ENCODE measurements around the gene N4BP2L2.
"Not testable (repeated sequence)": the region's sequence is repeated elsewhere in the genome, so short reads cannot be mapped to it uniquely, and the experiment has no call there.

Gene N4BP2L2

DNA sequence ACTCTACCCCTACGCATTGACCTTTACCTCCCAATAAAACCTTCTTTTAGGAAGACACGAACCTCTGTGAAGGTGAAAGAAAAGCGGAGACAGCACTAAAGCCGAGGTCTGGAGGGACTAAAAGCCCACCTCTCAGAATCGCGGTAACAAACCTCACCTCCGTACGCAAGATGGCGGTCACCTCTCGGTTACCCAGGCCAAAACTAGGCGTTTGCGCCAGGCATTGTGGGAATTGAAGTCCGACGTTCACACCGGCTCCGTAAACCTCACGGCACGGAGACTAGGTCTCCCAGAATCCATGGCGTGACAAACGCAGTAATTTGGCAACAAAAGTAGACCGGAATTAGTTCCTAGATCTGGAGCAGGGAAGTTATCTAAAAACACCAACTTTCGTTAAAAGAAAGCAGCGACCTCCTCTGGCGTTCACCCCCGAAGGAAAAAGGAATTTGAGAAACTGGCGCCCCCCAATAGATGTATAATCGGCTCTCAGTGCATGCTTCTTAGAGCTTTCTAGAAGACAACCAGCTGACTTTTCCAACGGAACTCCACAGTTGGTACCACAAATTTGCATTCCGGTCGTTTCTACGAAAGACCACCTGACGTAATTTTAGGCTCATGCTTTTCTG lies at the start of gene N4BP2L2:
N4BP2L2 (minus strand) TSS at position 175 of the 626 bp plus-strand sequence. CDS start 1,768 bp downstream, outside the sequence.
- DNase-seq (ENCODE audit: low read depth) = peak; percentile 98

DNA sequence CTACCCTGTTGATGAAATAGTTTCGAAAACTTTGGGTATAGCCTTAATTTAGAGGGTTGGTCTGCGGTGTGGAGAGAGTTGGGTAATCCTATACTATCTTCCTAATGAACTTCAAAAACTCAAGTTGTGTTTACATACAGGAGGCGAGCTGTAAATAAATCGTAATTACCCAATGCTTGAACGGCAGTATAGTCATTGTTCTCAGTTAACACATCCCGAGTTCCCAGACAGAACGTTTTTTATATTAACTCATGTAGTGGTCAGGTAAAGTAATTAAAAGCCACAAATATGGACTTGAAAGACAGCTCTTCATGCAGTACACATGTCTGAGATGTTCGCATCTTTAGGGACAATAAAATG lies 49.2 kb upstream of the N4BP2L2 start:
- DNase-seq (ENCODE audit: low read depth) = peak; percentile 46

DNA sequence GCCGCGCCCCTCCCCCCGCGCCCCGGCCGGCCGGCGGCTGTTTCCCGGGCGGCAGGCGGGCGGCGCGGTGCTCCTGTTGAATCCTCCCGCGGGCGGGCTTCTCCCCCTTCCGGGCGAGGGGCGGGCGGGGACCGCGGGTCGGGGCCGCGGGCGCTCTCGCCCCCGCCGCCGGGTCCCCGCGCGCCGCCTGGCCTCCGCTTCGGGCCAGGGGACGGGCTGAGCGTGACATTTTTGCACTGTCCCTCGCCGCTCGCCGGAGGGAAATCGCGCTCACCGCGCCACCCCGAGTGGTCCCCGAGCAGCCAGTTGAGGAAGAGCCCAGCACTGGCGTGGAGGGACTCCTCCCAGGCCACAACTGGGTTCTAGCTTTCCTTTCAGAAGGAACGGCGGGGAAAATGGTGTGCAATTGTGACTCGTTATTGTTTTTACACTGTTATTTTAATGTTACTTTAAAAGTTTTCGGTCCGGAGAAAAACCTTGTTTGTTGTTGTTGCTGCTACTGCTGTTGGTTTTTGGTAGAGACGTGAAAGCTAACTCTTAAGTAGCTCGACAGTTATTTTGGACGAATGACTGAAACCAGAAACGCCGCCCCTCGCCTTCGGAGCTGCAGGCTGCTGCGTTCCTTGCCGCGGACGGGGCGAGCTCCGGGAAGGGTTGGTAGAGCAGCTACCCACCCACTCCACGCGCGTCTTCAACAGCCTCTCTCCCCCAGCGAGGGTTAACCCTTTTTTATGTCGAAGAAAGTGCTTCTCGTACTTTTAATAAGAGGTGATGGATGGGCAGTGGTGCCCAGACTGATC lies 48.6 kb upstream of the N4BP2L2 start:
- DNase-seq (ENCODE audit: low read depth) = peak; percentile 76

DNA sequence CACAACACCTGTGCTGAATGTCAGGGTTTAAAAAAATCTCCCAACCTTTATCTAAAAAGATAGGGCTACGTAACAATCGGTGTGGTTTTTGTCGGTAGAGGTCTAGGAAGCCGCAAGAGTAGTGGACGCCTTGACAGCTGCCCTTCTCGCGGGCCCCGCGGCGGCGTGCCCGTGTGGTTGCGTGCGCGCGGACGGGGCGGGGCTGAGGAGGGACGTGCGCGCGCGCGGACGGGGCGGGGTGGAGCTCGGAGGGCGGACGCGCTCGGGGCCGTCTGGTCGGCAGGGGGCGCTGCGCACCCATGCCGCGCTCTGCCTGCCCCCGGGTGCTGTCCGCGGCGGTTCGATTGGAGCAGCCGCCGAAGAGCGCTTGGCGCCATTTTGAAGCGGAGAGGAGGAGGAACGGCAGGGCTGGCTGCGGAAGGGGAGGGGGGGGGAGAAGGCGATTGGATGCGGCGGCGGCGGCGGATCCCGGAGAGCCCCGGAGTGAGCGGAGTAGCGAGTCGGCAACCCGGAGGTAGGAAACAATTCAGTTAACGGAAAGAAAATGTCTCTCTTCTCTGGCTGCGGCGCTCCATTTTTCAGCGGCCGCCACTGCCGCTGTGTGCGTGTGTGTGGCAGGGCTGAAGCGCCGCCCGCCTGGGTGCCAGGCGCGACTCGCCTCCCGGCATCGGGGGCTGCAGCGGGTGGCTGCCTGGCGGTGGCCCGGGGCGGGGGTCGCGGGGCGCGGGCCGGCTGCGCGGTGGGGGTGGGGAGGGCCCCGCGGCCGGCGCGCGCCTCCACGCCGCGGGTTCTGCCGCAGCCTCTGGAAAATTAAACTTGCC lies 47.7 kb upstream of the N4BP2L2 start, which contains the start of gene PDS5B:
PDS5B (plus strand) TSS at position 373 of the 821 bp plus-strand sequence. CDS start 62,321 bp downstream, outside the sequence.
- peak; percentile 95 for DNase-seq (ENCODE audit: low read depth)

GRCh38 chr13:32585550-32586079 lies 47.0 kb upstream of the N4BP2L2 start:
- DNase-seq (ENCODE audit: low read depth) = no peak

- no peak for DNase-seq (ENCODE audit: low read depth)
Observed at GRCh38 chr13:32582991-32583390, 44.4 kb upstream of the N4BP2L2 start.

GRCh38 chr13:32582281-32582680 lies 43.7 kb upstream of the N4BP2L2 start:
- DNase-seq (ENCODE audit: low read depth) = no peak

- peak; percentile 39 for DNase-seq (ENCODE audit: low read depth)
Observed at GRCh38 chr13:32581177-32581786, 42.7 kb upstream of the N4BP2L2 start.

- DNase-seq (ENCODE audit: low read depth) = no peak
Observed at GRCh38 chr13:32577032-32577431, 38.4 kb upstream of the N4BP2L2 start.

DNA sequence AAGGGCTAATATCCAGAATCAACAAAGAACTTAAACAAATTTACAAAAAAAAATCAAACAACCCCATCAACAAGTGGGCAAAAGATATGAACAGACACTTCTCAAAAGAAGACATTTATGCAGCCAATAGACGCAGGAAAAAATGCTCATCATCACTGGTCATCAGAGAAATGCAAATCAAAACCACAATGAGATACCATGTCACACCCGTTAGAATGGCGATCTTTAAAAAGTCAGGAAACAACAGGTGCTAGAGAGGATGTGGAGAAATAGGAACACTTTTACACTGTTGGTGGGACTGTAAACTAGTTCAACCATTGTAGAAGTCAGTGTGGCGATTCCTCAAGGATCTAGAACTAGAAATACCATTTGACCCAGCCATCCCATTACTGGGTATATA lies 37.1 kb upstream of the N4BP2L2 start:
- not testable (repeated sequence) for DNase-seq (ENCODE audit: low read depth)

DNA sequence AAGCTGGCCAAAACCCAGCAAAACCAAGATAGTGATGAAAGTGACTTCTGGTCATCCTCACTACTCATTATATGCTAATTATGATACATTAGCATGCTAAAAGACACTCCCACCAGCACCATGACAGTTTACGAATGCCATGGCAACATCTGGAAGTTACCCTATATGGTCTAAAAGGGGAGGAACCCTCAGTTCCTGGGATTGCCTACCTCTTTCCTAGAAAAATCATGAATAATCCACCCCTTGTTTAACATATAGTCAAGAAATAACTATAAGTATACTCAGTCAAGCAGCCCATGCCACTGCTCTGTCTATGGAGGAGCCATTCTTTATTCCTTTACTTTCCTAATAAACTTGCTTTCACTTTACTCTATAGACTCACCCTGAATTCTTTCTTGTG lies 22.2 kb upstream of the N4BP2L2 start:
- not testable (repeated sequence) for DNase-seq (ENCODE audit: low read depth)

DNA sequence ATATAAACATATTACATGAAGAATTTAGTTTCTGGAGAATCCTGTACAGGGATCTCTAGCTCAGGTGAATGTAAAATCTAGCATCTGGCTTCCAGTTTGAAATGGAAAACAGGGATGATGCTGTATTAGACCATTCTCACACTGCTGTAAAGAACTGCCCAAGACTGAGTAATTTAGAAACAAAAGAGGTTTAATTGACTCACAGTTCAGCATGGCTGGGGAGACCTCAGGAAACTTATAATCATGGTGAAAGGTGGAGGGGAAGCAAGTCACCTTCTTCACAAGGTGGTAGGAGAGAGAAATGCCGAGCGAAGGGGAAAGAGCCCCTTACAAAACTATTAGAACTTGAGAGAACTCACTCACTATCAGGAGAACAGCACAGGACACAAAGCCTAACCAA lies 17.0 kb upstream of the N4BP2L2 start:
- no peak for DNase-seq (ENCODE audit: low read depth)

GRCh38 chr13:32553720-32554119 lies 15.1 kb upstream of the N4BP2L2 start:
- DNase-seq (ENCODE audit: low read depth) = no peak

- DNase-seq (ENCODE audit: low read depth) = no peak
Observed at GRCh38 chr13:32549788-32550187, 11.2 kb upstream of the N4BP2L2 start.

DNA sequence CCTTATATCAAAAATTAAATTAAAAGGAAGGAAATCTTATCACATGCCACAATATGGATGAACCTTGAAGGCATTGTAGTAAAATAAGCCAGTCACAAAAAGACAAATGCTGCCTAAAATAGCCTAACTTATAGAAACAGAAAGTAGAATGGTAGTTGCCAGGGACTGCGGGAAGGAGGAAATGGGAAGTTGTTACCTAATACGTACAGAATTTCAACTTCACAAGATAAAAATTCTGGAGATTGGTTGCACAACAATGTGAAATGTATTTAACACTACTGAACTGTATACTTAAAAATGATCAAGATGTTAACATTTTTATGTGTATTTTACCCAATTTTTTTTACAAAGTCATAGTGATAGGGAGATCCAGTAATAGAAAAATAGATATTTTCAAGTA lies 10.2 kb upstream of the N4BP2L2 start:
- peak; percentile 74 for DNase-seq (ENCODE audit: low read depth)

- no peak for DNase-seq (ENCODE audit: low read depth)
Observed at GRCh38 chr13:32545083-32545482, 6.5 kb upstream of the N4BP2L2 start.

DNA sequence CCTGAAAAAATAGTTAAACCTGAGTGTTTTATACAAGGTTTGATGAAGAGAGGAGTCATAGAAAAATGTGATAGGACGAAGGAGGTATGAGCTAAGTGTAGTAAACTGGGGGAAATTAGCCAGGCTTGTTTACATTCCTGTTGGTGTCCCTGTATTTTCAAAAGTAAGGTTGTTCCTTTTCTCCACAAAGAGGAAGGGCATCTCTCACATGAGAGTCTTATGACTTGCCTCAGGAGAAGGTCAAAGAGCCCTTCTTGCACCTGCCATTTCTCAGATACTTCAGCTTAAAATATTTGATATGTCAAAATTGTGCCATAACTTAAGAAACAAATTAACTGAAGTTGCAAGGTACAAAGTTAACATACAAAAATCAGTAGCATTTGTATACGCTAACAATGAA lies 3.6 kb upstream of the N4BP2L2 start:
- no peak for DNase-seq (ENCODE audit: low read depth)

GRCh38 chr13:32538143-32538620 lies 413 bp downstream of the N4BP2L2 start:
- DNase-seq (ENCODE audit: low read depth) = peak; percentile 60

- DNase-seq (ENCODE audit: low read depth) = peak; percentile 9
Observed at GRCh38 chr13:32537580-32538142, 934 bp downstream of the N4BP2L2 start.

GRCh38 chr13:32535748-32536147 lies 2.8 kb downstream of the N4BP2L2 start:
- no peak for DNase-seq (ENCODE audit: low read depth)

DNA sequence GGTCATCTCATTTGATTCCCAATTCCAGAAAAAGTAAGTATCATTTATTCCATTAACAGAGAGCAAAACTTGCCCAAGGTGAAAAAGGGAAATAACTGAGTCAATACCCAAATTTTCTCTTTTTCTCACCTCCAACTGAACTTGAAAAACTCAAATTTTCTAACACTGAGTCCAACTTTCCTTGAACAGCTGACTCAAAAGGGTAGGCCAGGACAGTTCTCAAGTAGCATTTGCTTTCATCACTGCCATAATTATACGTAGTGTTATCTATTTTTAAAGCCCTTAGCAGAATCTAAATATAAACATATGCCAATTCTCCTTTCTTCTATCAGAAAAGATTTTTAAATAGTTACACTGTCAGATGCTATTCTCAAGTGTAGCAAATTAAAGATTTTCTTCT lies 3.5 kb downstream of the N4BP2L2 start:
- DNase-seq (ENCODE audit: low read depth) = no peak

Measured in iris pigment epithelial cell (primary cell).